Measurements from ENCODE around the gene ABR.
"Not testable (repeated sequence)": the region's sequence is repeated elsewhere in the genome, so short reads cannot be mapped to it uniquely, and the experiment has no call there.

Gene ABR

GRCh38 chr17:1201132-1201702 lies 21.4 kb upstream of the ABR start:
- DNase-seq (ENCODE audit: low spot score): no peak

DNA sequence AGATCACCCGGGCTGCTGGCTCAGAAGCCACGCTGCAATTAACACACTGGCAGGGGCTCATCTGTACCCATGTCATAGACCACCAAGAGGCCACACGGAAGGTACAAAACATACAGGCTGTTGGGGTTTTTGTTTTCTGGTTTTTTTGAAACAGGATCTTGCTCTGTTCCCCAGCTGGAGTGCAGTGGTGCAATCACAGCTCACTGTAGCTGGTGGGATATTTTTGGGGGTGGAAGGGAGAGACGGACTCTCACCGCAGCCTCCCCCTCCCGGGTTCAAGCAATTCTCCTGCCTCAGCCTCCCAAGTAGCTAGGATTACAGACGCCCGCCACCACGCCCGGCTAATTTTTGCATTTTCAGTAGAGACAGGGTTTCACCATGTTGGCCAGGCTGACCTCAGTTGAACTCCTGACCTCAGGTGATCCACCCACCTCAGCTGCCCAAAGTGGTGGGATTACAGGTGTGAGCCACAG lies 19.5 kb upstream of the ABR start:
- DNase-seq (ENCODE audit: low spot score): not testable (repeated sequence)

- no peak for DNase-seq (ENCODE audit: low spot score)
These were observed 18.2 kb upstream of the ABR start for GRCh38 chr17:1197781-1198490.

GRCh38 chr17:1197379-1197778 lies 17.6 kb upstream of the ABR start:
- DNase-seq (ENCODE audit: low spot score): no peak

GRCh38 chr17:1196946-1197345 lies 17.2 kb upstream of the ABR start:
- DNase-seq (ENCODE audit: low spot score): no peak

DNA sequence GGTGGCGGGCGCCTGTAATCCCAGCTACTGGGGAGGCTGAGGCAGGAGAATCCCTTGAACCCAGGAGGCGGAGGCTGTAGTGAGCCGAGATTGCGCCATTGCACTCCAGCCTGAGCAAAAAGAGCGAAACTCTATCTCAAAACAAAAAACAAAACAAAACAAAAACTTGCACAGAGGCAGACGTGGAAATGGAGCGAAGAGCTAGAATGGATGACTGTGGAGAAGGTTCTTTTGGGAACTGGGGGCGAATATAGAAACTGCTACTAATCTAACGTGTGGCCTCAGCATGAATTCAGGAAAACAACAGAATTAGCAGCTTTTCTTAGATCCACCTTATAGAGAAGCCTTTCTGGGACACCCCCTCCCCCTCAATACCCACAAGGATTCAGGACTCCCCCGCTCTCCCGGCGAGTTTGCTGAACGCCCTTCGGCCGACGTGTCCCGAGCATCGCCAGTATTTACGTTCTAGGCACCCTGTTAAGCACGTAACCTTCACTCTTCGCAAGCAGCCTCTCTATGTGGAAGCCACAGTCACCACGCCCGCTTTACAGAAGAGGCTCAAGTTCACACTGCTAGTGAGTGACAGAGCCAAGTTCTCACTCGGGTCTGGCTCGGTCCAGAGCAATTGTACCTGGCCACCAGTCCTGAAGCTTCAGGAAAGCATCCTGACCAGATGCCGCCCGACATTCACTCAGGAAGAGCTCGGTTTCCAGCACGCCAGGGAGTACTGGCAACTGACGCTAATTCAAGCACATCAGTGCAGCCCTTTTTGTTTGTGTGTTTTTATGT lies 13.3 kb upstream of the ABR start:
- DNase-seq (ENCODE audit: low spot score): no peak

- no peak for DNase-seq (ENCODE audit: low spot score)
These were observed 11.1 kb upstream of the ABR start for GRCh38 chr17:1190751-1191331.

GRCh38 chr17:1188812-1189504 lies 9.2 kb upstream of the ABR start:
- no peak for DNase-seq (ENCODE audit: low spot score)

- DNase-seq (ENCODE audit: low spot score): peak; percentile 91
These were observed 7.4 kb upstream of the ABR start for GRCh38 chr17:1186923-1187771.

DNA sequence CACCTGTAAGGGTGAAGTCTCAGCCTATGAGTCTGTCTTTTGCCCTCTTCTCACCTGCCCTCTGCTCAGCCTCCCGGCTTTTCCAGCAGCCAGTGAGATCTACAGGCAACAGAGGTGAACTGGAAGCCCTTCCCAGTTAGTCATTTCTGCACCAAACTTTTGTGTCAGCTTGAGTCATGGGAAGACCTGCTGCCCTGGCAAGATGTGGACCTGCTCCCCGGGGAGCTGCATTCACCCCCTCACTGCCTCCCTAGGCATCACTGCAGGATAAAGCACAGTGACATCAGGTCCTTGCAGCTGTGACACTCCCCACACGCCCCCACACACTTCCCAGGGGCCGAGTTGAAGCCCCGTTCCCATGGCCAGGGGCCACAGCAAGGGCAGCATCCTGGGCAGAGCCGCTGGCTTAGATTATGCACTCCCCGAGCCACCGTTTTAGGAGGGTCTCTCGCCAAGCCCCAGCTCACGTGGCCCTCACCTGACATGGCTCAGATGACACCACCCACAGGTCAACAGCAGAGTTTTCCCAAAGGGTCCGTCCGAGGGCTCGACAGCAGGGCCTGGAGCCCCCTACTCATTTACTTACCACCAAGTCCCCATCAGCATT lies 6.5 kb upstream of the ABR start:
- DNase-seq (ENCODE audit: low spot score): no peak

DNA sequence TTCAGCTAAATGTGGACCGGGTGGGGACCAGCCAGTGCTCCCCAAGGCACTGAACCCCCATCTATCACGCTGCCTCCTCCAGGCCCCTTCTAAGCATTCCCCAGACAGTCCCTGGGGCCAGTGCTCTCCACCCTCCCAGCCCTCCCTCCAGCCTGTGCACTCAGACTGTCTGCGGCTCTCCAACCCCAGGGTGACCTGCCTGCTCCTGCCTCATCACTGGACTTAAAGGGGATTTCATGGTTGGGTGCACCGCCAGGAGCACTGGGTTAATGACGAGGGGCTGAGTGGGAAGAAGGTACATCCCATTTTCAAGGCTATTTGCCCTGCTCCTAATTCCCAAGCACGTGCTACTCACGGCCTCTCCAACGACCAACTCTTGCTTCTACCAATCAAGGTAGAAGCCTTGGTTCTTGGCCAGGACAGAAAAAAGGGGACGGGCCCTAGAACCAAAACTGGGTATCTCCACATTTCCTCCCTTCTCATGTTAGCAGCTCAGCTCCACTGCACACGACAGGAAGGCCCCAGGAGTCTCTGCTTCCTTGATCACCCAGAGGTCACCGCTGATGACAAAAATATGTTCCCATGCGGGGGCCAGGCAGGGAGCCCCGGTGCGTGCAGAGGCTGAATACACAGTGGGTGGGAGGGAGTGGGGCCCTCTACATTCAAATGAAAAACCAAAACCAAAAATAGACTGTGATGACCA lies 3.5 kb upstream of the ABR start:
- no peak for DNase-seq (ENCODE audit: low spot score)

DNA sequence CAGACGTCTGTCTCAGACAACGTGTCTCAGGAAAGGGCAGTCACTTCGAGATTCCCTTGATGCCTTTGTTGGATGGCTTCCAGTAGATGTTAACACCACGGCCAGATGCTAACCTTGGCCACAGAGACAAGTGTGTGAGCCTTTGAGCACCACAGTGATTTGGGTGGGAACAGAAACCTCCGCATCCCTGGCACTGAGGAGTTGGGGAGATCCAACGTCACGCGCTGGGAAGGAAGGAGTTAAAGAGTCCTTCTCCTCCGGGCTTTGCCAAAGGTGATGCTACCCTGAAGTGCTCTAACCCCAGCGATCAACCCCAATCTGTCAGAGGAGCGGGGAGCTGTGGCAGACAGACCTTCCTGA lies 3.0 kb upstream of the ABR start:
- DNase-seq (ENCODE audit: low spot score): no peak

DNA sequence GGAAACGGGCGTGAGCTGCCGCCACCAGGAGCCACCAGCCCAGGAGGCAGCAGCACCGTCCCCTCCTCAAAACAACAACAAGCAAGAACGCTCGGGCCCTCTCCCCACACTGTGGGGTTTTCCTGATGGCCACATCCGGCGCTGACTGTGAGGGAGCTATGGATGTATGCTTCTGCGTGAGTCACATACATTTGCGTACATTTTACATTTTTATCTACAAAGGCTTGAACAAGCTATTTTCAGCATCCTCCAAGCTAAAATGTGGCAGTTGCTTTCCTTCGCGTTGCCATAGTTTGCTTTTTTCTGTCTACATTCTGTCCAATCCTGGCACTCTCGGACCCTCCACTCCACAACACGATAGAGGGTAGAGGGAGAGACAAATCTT lies 2.0 kb upstream of the ABR start:
- DNase-seq (ENCODE audit: low spot score): no peak

DNA sequence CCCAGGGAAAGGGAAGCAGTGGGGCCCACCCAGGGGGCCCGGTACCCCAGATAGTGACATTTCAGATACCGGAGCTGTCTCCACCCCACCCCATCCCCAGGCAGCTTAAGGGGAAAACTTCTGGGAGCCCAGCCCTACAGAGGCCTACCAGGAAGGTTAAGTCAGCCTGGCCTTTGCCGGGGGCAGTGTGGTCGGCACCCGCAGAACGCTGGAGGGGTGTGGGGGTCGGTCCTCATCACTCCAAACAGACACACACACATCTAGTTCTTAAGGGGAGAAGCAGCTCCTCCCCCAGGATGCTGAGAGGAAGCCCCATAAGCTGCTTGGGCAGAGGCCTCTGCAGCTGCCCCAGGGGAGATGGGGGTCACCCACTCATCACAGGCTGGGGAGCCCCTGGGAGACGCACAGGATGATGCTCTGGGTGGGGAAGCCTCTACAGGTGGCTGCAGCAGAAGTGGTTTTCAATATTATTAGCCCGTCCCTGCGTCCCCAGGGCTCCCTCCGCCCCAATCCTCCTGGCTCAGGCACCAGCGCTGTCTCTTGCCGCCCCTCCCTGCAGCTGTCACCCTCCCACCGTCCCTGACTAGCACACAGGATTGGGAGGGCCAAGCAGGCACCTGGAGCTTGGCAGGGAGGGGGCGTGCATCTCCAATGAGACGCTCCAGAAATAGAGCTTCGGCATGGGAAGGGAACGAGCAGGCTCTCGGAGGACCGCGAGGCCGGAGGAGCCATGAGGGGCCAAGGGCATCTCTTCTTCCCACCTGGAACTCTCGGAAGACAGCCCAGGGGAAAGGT lies 1.4 kb upstream of the ABR start:
- DNase-seq (ENCODE audit: low spot score): no peak

DNA sequence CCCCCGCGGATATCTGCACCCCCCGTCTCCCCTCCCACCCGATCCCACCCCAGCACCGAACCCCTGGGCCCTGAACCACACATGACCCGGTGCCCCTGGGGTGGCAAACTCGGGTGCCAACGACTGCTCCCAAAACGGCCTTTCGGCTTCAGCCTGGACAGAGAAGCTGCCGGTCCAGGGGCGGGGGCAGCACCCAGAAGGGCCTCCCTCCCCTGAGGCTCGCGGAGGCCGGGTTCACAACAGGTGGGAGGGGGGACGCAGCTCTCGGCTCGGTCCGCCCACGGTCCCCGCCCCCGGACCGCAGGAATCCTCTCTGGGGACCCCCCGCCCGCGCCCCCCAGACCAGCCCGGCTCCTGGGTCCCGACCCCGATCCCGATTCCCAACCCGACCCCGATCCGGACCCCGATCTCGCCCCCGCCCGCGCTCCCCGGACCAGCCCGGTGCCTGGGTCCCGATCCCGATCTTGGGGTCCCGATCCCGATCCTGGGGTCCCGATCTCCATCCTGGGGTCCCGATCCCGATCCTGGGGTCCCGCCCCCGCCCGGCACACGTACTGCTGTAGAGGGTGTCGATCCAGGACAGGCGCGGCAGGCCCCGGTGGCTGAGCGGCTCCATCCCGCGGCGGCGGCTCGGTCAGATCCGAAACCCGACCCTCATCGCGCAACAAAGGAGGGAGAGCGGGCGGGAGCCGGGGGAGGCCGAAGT lies 516 bp downstream of the ABR start:
- DNase-seq (ENCODE audit: low spot score): peak; percentile 80

GRCh38 chr17:1177016-1177700 lies 2.6 kb downstream of the ABR start:
- no peak for DNase-seq (ENCODE audit: low spot score)

DNA sequence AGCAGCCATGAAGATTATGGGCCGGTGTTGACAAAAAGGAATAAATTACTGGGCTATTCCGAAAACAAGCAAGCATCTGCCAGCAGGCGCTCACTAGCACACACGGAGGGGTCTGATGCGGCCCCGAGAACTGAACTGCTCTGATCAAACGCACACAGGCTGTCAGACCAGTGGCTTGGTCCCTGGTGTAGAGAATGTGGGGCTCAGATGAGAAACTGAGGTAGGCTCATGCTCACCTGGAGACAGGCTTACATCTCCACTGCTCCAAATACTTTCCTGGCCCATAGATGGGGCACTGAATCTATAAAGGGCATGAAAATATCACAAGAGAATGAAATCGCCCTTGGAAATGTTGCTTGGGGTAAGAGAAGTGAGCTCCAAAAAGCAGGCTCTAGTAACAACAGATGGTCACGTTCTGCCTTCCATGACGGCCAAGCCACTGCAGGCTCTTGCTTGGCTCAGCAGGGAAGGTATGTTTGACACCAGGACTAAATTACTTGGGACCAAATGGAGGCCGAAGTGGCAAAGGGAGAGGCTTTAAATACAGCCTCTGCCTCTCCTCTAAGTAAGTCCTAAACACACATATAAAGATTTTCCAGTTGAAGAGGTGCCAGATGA lies 5.4 kb downstream of the ABR start:
- DNase-seq (ENCODE audit: low spot score): no peak

All from left forelimb (tissue), 1 donor.